IMR-90 (cell line): Measurements from ENCODE around the gene MORN4. TPM values are rescaled to one million over a fixed set of nuclear protein-coding genes. Genes with fewer than 3 reads are reported as not detected.

ENCODE experiments used
- ATAC-seq: fragments of 200-7000 bp; cut with Tn5 transposase; 2 replicates; pipeline ENCODE4 v1.9.1; 2020; ENCODE audit warnings: low read depth, mild to moderate bottlenecking, moderate library complexity
- BruUV-seq: library from RNA; stranded (reverse); fragments of 400-500 nt; replicated peaks from 2 replicates; lab custom pipeline; 2021; lab: Mats Ljungman, UMichigan
- CTCF ChIA-PET: fragments of 300-600 bp; formaldehyde crosslinking; extraction: SDS; loops from one replicate; lab custom pipeline; 2021; ENCODE audit warnings: antibody characterized with exemption; lab: Yijun Ruan, JAX
- POLR2A ChIA-PET: fragments of 300-600 bp; sonication (Branson Sonifier 250); formaldehyde crosslinking; loops from one replicate; lab custom pipeline; 2022; ENCODE audit warnings: antibody characterized with exemption; ENCODE audit not compliant: unreplicated experiment; lab: Charles Lee
- DNase-seq: peaks from one replicate; pipeline ENCODE4 v3.0.0; 2013
- H2AFZ ChIP-seq: replicated peaks from 2 replicates; pipeline ENCODE3; 2013; ENCODE audit warnings: low read length, mild to moderate bottlenecking; ENCODE audit not compliant: poor library complexity
- H2AK5ac ChIP-seq: 2 replicates; pipeline ENCODE4 v1.6.1; 2013; ENCODE audit warnings: low read depth, low read length, inconsistent platforms
- H2AK9ac ChIP-seq: replicated peaks from 2 replicates; pipeline ENCODE3; 2013; ENCODE audit warnings: mild to moderate bottlenecking, low read depth, low read length, moderate library complexity; ENCODE audit not compliant: poor library complexity
- H2BK120ac ChIP-seq: 2 replicates; pipeline ENCODE4 v1.6.1; 2013; ENCODE audit warnings: low read depth, low read length, inconsistent platforms
- H2BK15ac ChIP-seq: 3 replicates; pipeline ENCODE4 v1.6.1; 2013; ENCODE audit warnings: low read depth, low read length, inconsistent platforms
- H2BK20ac ChIP-seq: 2 replicates; pipeline ENCODE4 v1.6.1; 2013; ENCODE audit warnings: low read depth, mild to moderate bottlenecking, inconsistent platforms, low read length, moderate library complexity
- H2BK5ac ChIP-seq: 2 replicates; pipeline ENCODE4 v1.6.1; 2013; ENCODE audit warnings: mild to moderate bottlenecking, low read depth, low read length, inconsistent platforms; ENCODE audit not compliant: poor library complexity, severe bottlenecking
- H3K14ac ChIP-seq: replicated peaks from 2 replicates; pipeline ENCODE4 v1.6.1; 2013; ENCODE audit warnings: low read depth, low read length, inconsistent platforms
- H3K18ac ChIP-seq: 2 replicates; pipeline ENCODE4 v1.6.1; 2013; ENCODE audit warnings: low read depth, low read length, control low read depth
- H3K23ac ChIP-seq: 2 replicates; pipeline ENCODE4 v1.6.1; 2013; ENCODE audit warnings: low read depth, low read length, inconsistent platforms
- H3K27ac ChIP-seq: 2 replicates; pipeline ENCODE4 v1.5.1; 2013; ENCODE audit warnings: mild to moderate bottlenecking, control low read depth, low read length; ENCODE audit not compliant: insufficient read depth
- H3K27me3 ChIP-seq: 2 replicates; pipeline ENCODE4 v1.6.1; 2013; ENCODE audit warnings: low read length; ENCODE audit not compliant: control insufficient read depth, insufficient read depth
- H3K36me3 ChIP-seq: 2 replicates; pipeline ENCODE4 v1.6.1; 2013; ENCODE audit warnings: low read length, mixed read lengths; ENCODE audit not compliant: control insufficient read depth, insufficient read depth
- H3K4ac ChIP-seq: 2 replicates; pipeline ENCODE4 v1.6.1; 2013; ENCODE audit warnings: low read depth, low read length, inconsistent platforms
- H3K4me1 ChIP-seq: 2 replicates; pipeline ENCODE4 v1.6.1; 2013; ENCODE audit warnings: low read length, mixed read lengths; ENCODE audit not compliant: control insufficient read depth, insufficient read depth
- H3K4me2 ChIP-seq: 2 replicates; pipeline ENCODE4 v1.6.1; 2013; ENCODE audit warnings: low read depth, mild to moderate bottlenecking, control low read depth, low read length, moderate library complexity
- H3K4me3 ChIP-seq: 2 replicates; pipeline ENCODE4 v1.5.1; 2013; ENCODE audit warnings: low read depth, mild to moderate bottlenecking, control low read depth, low read length, moderate library complexity; ENCODE audit not compliant: insufficient read depth
- H3K56ac ChIP-seq: 2 replicates; pipeline ENCODE4 v1.6.1; 2013; ENCODE audit warnings: low read length, inconsistent platforms; ENCODE audit not compliant: insufficient read depth; ENCODE audit errors: extremely low read depth
- H3K79me1 ChIP-seq, 2 experiments: 2 replicates each; pipeline ENCODE4 v1.6.1; 2013; ENCODE audit warnings: low read length in 2 of 2, inconsistent platforms in 1 of 2, low read depth in 1 of 2
- H3K9ac ChIP-seq: 2 replicates; pipeline ENCODE4 v1.6.1; 2013; ENCODE audit warnings: low read depth, low read length, control low read depth
- H3K9me1 ChIP-seq: 2 replicates; pipeline ENCODE4 v1.6.1; 2013; ENCODE audit warnings: low read length, inconsistent platforms; ENCODE audit not compliant: insufficient read depth
- H3K9me3 ChIP-seq: 2 replicates; pipeline ENCODE4 v1.6.1; 2013; ENCODE audit warnings: low read length; ENCODE audit not compliant: control insufficient read depth, insufficient read depth
- H4K20me1 ChIP-seq: 2 replicates; pipeline ENCODE4 v1.6.1; 2013; ENCODE audit warnings: low read length, inconsistent platforms; ENCODE audit not compliant: insufficient read depth
- H4K5ac ChIP-seq: 2 replicates; pipeline ENCODE4 v1.6.1; 2013; ENCODE audit warnings: mild to moderate bottlenecking, low read depth, low read length, control low read depth
- H4K8ac ChIP-seq, 2 experiments: 2 replicates each; pipeline ENCODE4 v1.6.1; 2013; ENCODE audit warnings: low read depth in 2 of 2, low read length in 2 of 2, control low read depth in 1 of 2, inconsistent platforms in 1 of 2
- H4K91ac ChIP-seq: 2 replicates; pipeline ENCODE4 v1.6.1; 2013; ENCODE audit warnings: low read depth, low read length, inconsistent platforms; ENCODE audit not compliant: insufficient read depth
- CEBPB ChIP-seq: IDR thresholded peaks from 2 replicates; pipeline ENCODE4 v1.6.1; 2012; ENCODE audit warnings: low read depth, low read length, improper control_type of control experiment
- CHD1 ChIP-seq: IDR thresholded peaks from 2 replicates; pipeline ENCODE4 v1.6.1; 2012; ENCODE audit warnings: low read depth, low read length, improper control_type of control experiment
- MXI1 ChIP-seq: IDR thresholded peaks from 2 replicates; pipeline ENCODE4 v1.6.1; 2012; ENCODE audit warnings: low read depth, mild to moderate bottlenecking, low read length, moderate library complexity, borderline replicate concordance
- NFE2L2 ChIP-seq: fragments of 150-350 bp; IDR thresholded peaks from 2 replicates; pipeline ENCODE4 v1.6.1; 2016; ENCODE audit warnings: low read depth, mild to moderate bottlenecking, low read length
- WGBS, 2 experiments: methylation state at CpG; one replicate each; pipeline versions ENCODE4 v1.1.5 to v1.1.7; 2013; ENCODE audit warnings: missing lambda C conversion rate in 2 of 2; ENCODE audit not compliant: insufficient read length in 1 of 2; ENCODE audit errors: extremely low coverage in 2 of 2; 5-methylcytosine and 5-hydroxymethylcytosine counted together
- dilution Hi-C: fragments of 300-500 bp; cut with HindIII; formaldehyde crosslinking; loops from one replicate; pipeline ENCODE4 v1.14.3; 2018; ENCODE audit warnings: low sequenced_read_pairs; ENCODE audit not compliant: unreplicated experiment
- in situ Hi-C: fragments of 300-500 bp; cut with MboI; formaldehyde crosslinking; loops from 3 replicates; pipeline ENCODE4 v1.14.3; 2019; ENCODE audit warnings: low sequenced_read_pairs, inconsistent platforms, mixed read lengths
- intact Hi-C: fragments of 100-400 bp; cut with micrococcal nuclease; formaldehyde crosslinking; loops from 2 replicates; pipeline ENCODE4 v1.10.0; 2022
- polyA plus RNA-seq, 3 experiments: library from polyadenylated mRNA; depleted of rRNA; stranded (reverse); fragments of >200 nt; gene quantifications; 2 replicates each; pipeline ENCODE4 v1.2.3, GENCODE V29; 2012; ENCODE audit warnings: low replicate concordance in 1 of 3
- total RNA-seq: library from RNA; depleted of rRNA; stranded (reverse); fragments of >200 nt; gene quantifications from 2 replicates; pipeline ENCODE4 v1.2.3, GENCODE V29; 2012

Gene MORN4
- total and polyA plus RNA-seq, 2 of the 4 experiments (the other 2 are of a cell fraction) = 3.2 to 8.4 TPM

DNA sequence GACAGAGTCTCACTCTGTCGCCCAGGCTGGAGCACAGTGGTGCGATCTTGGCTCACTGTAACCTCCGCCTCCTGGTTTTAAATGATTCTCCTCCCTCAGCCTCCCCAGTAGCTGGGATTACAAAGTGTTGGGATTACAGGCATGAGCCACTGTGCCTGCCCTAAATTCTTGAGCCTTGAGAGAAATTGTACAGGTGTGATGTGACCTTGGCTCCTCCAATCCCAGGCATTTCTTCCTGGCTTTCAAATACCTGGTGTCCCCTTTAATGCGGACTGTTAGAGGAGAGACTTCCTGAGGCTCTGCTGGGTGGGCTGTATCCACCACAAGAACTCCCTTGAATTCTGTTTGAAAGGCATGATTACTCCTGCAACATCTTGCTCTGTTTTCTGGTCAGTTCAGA, 15.0 kb downstream of the MORN4 start:
- Histone ChIP-seq H2BK15ac (no peak overlapping the region), H3K14ac (no peak overlapping the region), H2AFZ (no peak overlapping the region), H3K79me1 (no peaks in the 10 kb centered on the region), H3K9ac (no peak overlapping the region), H4K91ac (no peak overlapping the region), H3K4me1 (no peaks in the 10 kb centered on the region), H3K4me3 (no peak overlapping the region), H3K27me3 (no peaks in the 10 kb centered on the region), H4K5ac (no peak overlapping the region), H3K23ac (no peak overlapping the region), H2AK5ac (no peak overlapping the region), H3K4me2 (no peak overlapping the region), H3K27ac (no peak overlapping the region), H3K56ac (no peak overlapping the region), H3K9me3 (no peaks in the 10 kb centered on the region), H2BK20ac (no peak overlapping the region), H2AK9ac (no peak overlapping the region), H2BK120ac (no peak overlapping the region), H3K4ac (no peak overlapping the region), H4K8ac (no peak overlapping the region), H3K9me1 (no peaks in the 10 kb centered on the region; the same call in 1 of the 2 replicates), H3K18ac (no peak overlapping the region), H4K20me1 (no peaks in the 10 kb centered on the region), H3K36me3 (peaks cover 5% of the 10 kb centered on the region), H2BK5ac (no peak overlapping the region)
- CTCF ChIA-PET = no interaction called here
- WGBS, 2 experiments = no CpG with 5 or more reads among the region's 4 CpGs
- no TSS peak for BruUV-seq
- in situ Hi-C loops = no loop called here
- POLR2A ChIA-PET = no interaction called here
- no peak for ATAC-seq
- TF ChIP-seq MXI1 (no peak), CEBPB (no peak), NFE2L2 (no peak), CHD1 (no peak)
- dilution Hi-C loops = no loop called here
- no peak for DNase-seq
- intact Hi-C loops = no loop called here
